ENCODE data around the gene ACY1.

The ACY1 gene

DNA sequence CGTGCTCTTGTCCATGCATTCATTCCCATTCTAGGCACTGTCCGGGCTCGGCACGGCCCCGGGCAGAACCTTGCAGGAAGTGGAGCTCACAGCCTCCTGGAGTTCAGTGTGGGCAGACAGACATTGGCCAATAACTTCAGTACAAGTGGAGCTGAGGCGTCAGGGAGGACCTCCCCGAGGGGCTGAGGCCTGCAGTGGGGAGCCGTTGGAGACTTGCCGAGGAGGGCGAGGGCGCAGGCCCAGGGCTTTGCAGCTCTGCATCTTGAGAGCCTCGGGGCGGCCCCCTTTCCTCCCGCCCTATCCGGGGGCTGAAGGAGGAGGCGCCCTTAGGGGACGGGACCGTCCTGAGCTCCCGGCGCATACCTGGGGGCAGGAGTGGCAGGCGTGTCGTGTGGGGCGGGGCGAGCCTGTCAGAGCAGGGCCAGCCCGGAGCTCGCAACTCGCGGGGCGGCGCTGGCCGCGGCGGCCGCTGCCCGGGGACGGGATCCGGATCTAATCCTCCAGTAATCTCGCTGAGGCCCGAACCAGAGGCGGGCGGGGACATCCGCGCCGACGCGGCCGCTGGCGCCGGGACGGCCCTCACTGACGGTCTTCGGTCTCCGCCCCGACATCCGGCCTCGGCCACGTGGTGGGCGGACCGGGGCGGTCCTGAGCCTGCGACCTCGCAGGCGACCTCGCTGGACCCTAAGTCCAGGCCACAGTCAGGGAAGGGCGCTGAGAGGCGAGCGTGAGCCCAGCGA is at the start of gene ACY1:
ACY1 (plus strand) TSS at position 698 of the 740 bp plus-strand sequence. CDS start 530 bp downstream, outside the sequence.
- DNase-seq (ENCODE audit: low read depth in 2 of 2): peak; percentile 30 to 43

DNA sequence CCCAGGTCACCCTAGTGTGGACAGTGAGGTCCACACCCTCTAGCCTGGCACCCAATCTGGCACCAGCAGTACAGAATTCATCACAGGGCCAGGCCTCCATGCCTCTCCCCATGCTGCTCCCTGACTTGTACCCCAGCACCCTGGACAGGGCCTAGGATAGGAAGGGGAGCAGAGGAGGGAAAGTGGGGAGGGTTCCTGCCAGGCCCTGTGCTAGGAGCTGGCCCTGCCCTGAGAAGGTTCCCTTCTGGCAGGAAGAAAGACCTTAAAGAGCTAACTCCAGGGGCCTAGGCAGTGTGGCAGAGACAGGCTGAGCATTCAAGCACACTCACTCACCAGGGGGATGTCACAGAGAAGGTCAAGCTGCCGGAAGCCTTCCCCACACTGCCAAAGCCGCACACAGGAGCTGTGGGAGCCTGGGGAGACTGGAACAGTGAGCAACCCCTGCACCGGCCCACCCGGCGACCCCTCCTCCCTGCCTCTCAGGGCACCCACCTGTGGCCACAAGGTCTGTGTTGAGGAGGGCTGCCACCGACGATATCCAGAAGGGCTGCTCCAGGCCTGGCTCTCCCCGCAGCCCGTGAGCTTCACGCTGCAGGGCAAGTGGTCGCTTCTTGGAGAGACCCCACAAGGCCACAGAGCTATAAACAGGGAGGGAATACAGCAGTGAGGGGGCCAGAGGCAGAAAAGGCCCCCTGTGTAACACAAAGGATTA is 49.0 kb upstream of the ACY1 start:
- no peak for DNase-seq (ENCODE audit: low read depth in 2 of 2)

DNA sequence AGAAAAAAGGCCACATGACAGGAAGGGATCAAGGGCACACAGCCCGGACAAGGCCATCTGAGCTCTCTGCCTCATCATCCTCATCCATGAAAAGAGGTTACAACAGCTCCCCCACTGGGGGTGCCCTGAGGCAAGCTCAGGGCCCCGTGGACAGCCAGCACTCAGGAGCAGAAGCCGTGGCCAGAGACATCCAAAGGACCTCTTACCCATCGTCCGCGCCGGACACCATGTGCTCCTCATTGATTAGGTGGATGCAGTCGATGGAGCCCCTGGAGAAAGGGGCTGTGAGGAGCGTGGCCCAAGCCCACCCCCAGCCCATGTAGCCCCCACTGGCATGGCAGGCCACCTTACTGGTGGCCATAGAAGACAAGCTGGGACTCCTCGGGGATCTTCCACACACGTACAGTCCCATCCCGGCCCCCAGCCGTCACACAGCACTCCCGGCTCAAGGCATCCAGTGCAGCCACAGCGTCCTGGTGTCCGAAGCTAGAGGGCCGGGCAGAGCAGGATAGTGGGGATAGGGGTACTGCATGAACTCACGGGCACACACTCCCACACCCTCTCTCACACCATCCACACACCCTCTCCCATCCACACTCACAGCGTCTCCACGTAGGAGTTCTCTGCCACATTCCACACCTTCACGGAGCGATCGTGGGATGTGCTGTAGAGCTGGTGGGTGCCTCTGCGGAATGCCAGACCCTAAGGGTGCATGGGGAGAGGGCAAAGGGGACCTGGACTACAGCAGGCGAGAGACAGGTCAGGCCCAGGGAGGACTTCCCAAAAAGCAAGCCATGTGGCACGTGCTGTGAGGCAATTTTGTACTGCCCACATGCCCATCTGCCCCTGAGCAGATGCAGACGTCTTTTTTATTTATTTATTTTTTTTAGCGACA is 48.1 kb upstream of the ACY1 start:
- DNase-seq (ENCODE audit: low read depth in 2 of 2): no peak

DNA sequence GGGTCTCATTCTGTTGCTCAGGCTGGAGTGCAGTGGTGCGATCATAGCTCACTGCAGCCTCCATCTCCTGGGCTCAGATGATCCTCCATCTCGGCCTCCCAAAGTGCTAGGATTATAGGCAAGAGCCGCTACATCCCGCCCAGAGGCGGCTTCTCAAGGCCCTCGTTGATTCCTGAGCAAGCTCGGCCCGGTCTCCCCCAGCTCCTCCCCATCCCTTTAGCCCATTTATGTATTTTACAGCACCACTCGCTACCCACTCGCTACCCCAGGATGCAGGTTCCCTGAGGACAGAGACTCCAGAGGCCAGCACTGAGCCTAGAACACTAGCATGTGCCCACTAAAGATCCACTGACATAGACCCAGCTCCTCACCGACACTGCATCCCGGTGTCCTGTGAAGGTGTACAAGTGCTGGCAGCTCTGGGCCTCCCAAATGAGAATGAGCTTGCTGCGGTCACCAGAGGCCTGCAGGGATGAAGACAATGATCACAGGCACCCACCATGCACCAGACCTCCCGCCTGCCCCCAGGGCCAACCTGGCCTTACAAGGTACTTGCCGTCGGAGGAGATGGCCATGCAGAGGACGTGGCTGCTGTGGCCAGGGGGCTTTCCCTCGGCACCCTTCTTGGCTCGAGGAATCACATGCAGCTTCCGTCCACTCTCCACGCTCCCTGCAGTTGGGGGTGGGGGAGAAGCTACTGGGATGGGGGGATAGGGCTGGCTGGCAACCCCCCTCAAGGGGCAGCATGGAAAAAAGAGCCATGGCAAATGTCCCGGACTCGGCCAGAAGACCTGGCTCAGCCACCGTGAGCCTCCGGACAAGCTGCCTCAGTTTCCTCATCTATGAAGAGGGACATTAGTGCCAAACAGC is 47.2 kb upstream of the ACY1 start:
- no peak for DNase-seq (ENCODE audit: low read depth in 2 of 2)

DNA sequence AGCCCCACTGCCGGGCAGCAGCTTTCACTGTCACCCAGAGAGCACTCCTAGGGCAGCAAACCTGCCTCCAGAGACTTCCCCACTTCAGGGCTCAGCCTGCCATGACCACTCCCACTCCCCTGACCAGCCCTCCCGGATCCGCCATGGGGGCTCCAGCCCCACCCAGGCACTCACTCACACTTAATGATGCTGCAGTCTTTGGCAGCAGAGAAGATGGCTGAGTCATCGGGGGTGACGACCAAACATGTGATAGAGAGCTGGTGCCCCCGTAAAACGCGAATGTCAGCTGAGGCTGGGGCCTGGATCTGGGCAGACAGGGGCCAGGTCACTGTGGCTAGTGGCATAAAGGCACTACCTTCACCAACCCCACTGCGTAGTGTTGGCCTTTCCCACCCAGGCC is 46.3 kb upstream of the ACY1 start:
- no peak for DNase-seq (ENCODE audit: low read depth in 2 of 2)

DNA sequence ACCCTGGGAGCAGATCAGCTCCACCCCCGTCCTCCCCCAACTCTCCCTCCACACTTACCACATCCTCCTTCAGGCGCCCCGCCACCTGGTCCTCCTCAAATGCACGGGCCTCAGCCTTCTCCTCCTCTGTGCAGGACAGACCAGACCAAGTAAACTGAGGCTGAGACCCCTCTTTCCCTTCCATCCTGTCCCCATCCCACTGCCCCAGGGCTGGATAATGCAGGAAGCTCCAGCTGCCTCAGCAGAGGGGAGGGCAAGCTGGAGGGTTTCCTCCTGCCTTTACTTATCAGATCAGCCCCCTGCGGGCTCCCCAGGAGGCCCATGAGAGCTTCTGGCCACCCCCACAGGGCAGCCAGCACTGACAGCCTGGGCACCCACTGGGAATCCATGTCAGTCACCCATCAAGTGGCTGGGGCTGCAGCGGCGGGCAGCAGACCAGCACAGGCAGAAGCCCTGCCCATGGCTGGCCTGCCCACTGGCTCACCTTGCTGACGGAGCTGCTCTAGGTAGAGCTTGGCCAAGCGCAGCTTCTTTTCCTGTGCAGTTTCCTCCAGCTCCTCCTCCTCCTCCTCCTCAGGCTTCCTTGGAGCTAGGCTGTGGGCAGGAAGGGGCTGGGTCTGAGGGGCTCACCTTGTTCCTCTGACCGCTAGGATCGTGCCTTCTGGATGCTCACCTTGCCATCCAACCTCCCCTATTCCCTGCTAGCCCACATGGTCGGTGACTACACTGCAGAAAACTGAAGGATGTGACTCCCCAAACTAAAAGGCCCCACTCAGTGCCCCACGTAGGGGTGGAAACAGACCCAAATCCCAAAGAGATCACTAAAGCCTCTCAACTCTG is 45.5 kb upstream of the ACY1 start:
- DNase-seq (ENCODE audit: low read depth in 2 of 2): no peak

DNA sequence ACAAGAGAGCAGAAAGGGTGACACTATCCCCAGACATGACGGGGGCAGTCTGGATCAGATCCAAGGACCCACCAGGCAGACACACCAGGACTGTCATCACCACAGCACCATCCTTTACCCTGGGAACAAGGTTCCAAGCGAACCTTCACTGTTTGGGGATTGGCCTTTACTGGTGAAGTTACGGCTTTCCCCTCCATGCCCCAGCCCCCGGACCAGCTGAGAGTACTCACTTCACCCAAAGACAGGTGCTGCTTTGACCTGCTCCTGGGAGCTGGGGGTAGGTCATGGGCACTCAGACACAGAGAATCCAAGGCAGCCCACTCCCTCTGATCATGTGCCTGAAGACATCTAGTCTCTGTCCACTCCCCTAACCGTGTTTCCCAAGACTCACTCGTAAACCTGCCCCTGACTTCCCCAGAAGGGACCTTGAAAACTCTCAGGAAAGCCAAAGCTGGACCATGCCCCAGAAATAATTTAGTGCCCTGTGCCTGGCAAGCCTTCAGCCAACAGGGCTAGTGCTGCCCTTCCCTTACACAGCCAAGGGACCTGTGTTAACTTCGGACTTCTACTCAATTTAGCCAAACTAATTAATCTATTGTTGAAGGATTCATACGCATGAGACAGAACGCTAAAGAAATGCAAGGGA is 44.4 kb upstream of the ACY1 start:
- no peak for DNase-seq (ENCODE audit: low read depth in 2 of 2)

DNA sequence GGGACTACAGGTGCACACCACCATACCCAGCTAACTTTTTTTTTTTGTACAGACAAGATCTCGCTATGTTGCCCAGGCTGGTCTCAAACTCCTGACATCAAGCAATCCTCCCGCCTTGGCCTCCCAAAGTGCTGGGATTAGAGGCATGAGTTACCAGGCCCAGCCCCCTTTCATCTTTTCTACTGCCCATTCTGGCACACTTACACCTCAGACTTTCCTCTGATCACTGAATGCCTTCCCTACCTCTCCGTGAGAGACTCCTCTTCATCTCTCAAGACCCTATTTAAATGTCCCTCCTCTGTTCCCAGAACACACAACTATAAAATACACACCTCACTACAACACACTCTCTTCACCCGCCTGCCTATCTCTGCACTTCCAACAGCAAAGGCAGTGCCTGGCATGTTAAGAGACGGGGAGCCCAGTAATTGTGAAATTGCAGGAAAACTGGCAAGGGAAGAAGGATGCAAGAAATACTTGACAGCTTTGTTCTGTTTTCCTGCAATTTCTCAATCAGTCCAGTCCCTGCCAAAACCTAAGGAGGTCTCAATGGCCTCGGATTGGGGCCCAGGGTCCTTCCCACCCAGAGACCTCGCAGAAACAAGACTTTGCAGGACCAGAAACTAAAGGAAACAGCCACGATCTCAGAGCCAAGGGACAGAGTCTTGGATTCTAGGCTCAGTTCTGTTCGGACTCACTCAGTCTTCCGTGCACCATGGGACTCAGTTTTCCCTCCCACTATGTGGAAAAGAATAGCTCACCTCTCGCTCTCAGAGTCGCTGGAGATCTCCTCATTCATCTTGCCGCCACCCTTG is 42.5 kb upstream of the ACY1 start:
- DNase-seq (ENCODE audit: low read depth in 2 of 2): no peak

DNA sequence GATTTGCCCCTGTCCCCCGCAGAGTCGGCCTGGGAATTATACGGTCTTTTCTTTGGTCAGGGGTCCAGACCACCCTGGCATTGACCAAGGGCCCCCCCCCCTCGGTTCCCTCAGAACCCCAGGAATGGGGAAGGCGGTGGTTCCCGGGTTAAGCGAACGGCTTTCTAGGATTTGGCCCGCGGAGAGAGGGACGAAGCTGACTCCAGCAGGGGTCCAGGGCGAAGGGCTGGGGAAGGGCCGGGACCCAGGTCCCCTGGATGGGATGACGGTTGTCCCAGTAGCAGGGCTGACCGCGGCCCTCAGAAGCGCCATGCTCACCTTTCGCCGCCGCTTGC is 41.9 kb upstream of the ACY1 start:
- no peak for DNase-seq (ENCODE audit: low read depth in 2 of 2)

DNA sequence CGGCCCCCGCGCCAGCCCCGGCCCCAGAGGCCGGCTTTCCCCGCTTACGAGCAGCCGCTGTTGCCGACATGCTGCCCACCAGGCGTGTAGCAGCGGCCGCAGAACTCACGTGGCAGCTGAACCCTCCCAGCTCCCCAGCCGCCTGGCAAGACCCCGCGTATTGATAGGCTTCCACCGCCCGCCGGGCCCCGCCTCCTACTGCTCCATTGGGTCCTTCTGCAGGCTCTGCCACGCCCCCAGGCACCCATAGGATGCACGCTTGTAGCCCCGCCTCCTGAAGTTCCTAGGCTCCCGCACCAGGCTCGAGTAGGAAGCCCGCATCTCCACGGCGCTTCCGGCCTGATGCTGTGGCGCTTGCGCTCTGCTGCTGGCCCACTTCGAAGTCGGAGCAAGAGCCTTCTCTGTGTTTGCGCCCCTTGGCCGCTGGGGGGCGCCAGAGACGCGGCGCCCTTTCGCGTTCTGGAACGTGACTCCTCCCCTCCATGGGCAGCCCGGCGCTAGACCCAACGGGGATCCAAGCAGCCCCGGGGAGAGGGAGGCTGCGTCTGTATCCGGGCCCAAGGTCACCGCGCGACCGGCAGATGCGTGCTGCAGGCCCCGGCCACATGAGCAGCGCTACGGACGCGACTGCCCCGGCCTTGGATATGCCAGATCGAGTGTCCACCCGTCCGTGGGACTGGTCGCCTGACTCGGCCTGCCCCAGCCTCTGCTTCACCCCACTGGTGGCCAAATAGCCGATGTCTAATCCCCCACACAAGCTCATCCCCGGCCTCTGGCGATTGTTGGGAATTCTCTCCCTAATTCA is 41.3 kb upstream of the ACY1 start, which contains the start of the genes PARP3 and RRP9:
PARP3 (plus strand) TSS at position 566 of the 805 bp plus-strand sequence. CDS start 993 bp downstream, outside the sequence.
RRP9 (minus strand) TSS at position 107 of the 805 bp plus-strand sequence; CDS start at position 70, 37 bp downstream.
- DNase-seq (ENCODE audit: low read depth in 2 of 2): peak; percentile 98 to 100

DNA sequence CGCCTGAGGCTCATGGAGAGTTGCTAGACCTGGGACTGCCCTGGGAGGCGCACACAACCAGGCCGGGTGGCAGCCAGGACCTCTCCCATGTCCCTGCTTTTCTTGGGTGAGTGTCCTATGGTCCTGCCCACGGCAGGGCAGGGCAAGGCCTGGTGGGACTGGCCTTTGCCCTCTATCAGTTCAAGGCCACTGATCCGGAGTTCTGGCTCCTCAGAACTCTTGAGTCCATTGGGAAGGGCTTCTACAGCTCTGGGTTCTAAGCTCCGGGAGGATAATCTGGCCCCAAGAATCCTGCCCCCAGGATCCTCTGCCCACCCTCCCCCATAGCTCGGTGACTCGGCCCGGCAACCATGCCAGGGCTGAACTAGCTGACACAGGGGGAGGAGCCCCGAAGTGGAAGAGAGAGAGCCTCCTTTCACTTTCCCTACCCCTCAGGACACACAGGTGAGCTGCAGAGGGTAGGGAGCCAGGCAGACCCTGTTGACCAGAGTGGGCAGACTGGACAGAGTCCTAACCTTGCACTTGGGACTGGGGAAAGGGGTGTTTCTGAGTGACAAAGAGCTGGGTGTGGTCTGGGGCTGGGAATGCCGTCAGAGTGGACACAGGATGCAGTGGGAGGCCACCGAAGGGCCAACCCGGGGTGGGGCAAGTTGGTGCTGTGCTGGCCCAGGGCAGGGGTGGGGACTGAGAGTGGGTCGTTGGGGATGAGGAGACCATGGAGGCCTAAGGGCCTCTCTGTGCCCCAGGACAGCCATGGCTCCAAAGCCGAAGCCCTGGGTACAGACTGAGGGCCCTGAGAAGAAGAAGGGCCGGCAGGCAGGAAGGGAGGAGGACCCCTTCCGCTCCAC is 40.5 kb upstream of the ACY1 start:
- DNase-seq (ENCODE audit: low read depth in 2 of 2): no peak

DNA sequence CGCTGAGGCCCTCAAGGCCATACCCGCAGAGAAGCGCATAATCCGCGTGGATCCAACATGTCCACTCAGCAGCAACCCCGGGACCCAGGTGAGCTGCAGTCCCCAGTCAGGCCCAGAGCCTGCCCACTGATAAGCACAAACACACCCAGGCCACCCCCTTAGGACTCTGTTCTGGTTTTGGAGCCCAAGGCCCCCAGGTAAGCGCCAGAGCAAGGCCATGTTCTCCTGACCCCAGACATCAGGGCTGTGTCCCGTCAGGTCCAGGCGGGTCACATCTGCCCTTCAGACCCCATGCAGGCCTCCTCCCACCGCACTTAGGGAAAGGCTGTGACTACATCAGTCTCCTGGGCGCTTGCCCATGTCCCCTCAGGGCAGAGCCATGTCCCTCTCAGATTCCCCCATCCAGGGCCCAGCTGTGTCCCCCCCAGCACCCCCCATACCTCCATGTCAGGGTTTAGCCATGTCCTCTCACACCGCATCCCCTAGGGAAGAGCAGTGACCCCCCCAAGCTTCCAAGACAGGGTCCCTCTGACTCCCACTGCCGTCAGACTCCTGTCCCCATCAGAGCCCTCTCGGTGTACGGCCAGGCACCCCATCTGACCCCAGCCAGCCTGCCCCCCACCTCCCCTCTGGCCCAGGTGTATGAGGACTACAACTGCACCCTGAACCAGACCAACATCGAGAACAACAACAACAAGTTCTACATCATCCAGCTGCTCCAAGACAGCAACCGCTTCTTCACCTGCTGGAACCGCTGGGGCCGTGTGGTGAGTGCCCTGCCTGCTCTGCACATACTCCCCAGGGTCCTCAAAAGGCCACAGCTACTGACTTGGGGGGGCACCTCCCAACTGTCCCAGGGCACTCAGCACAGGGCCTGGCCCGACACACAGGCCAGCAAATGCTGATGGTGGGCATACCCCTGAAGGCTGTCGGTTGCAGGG is 39.6 kb upstream of the ACY1 start:
- no peak for DNase-seq (ENCODE audit: low read depth in 2 of 2)

DNA sequence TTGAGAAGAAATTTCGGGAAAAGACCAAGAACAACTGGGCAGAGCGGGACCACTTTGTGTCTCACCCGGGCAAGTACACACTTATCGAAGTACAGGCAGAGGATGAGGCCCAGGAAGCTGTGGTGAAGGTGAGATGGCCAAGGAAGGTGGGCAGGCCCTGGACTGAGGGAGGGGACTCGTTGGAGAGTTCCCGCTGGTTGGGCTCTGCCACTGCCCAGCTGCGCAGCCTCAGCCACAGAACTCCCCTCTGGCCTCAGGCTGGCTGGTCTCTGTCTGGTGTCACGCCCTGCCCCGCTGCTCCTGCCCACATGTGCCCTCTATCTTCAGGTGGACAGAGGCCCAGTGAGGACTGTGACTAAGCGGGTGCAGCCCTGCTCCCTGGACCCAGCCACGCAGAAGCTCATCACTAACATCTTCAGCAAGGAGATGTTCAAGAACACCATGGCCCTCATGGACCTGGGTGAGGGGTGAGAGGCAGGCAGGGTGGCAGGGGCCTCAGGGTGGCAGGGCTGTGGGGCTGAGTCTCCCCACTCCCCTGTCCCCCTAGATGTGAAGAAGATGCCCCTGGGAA is 38.8 kb upstream of the ACY1 start:
- no peak for DNase-seq (ENCODE audit: low read depth in 2 of 2)

DNA sequence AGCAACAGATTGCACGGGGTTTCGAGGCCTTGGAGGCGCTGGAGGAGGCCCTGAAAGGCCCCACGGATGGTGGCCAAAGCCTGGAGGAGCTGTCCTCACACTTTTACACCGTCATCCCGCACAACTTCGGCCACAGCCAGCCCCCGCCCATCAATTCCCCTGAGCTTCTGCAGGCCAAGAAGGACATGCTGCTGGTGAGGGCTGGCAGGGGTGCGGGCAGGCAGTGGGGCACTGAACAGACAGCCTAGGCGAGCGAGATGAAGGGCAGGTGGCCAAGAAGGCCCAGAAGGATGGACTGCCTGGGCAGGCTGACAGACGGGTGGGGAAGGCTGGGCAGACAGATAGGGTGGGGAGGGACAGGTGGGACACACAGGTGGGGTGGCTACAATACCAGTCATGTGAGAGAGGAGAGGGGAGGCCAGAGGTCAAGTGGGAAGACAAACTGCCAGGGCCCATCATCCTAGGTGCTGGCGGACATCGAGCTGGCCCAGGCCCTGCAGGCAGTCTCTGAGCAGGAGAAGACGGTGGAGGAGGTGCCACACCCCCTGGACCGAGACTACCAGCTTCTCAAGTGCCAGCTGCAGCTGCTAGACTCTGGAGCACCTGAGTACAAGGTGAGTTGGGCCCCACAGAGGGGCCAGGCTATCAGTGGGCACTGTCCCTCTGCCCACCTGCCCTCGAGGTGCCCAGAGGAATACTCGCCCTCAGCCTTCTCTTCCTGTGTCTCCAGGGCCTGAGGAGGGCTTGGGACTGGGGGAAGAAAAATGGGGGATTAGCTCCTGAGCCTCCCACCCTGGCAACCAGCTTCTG is 38.1 kb upstream of the ACY1 start:
- DNase-seq (ENCODE audit: low read depth in 2 of 2): no peak

All from stimulated activated CD8-positive, alpha-beta memory T cell treated with anti-CD3 and anti-CD28 coated beads, Interleukin-2, amount 100 ng/mL, for 1 hour (primary cell).